Thyroid gland (tissue), 4 donors: ENCODE results near the gene FFAR2. TPM values are rescaled to one million over a fixed set of nuclear protein-coding genes. Genes with fewer than 3 reads are reported as not detected.

Experiments used
- DNase-seq, 2 donors: peaks; one replicate each; pipeline ENCODE4 v3.0.0-alpha.2; 2019
- H3K27ac ChIP-seq, 3 donors: fragments of 200-600 bp; sonication (generic); 1 replicate in 2 of 3; 2 replicates in 1 of 3; pipeline ENCODE4 v1.5.1; 2016 to 2019; ENCODE audit warnings: mild to moderate bottlenecking in 1 of 3, moderate library complexity in 1 of 3
- H3K27me3 ChIP-seq: fragments of 200-600 bp; sonication (generic); one replicate; pipeline ENCODE4 v1.5.1; 2019
- H3K36me3 ChIP-seq, 2 donors: fragments of 200-600 bp; sonication (generic); one replicate each; pipeline ENCODE4 v1.5.1; 2016 to 2019
- H3K4me1 ChIP-seq, 2 donors: fragments of 200-600 bp; sonication (generic); one replicate each; pipeline ENCODE4 v1.5.1; 2017 to 2019
- H3K4me3 ChIP-seq, 3 donors: fragments of 200-600 bp; sonication (generic); replicated peaks in 1 of 3; 1 replicate in 2 of 3; 2 replicates in 1 of 3; pipeline ENCODE4 v1.5.1; 2016; ENCODE audit warnings: mild to moderate bottlenecking in 1 of 3
- H3K9me3 ChIP-seq: fragments of 200-600 bp; sonication (generic); one replicate; pipeline ENCODE4 v1.5.1; 2017
- CTCF ChIP-seq, 6 experiments: fragments of 200-600 bp in 3 of 6; fragments of 450-650 bp in 3 of 6; sonication (generic) in 3 of 6; IDR thresholded peaks; one replicate each; pipeline ENCODE4 v1.5.1; 2016 to 2019; ENCODE audit warnings: antibody characterized with exemption in 6 of 6, mild to moderate bottlenecking in 2 of 6, inconsistent platforms in 1 of 6, moderate library complexity in 1 of 6
- POLR2A ChIP-seq, 2 donors: fragments of 450-650 bp; IDR thresholded peaks; one replicate each; pipeline ENCODE4 v1.6.1; 2017; ENCODE audit warnings: antibody characterized with exemption in 2 of 2, mild to moderate bottlenecking in 2 of 2, moderate library complexity in 1 of 2
- WGBS, 2 donors: methylation state at CpG; one replicate each; pipeline ENCODE4 v1.1.5; 2017; 5-methylcytosine and 5-hydroxymethylcytosine counted together
- intact Hi-C: fragments of 100-400 bp; cut with DNase I; formaldehyde crosslinking; loops from one replicate; pipeline ENCODE4 v1.15.1; 2023
- total RNA-seq, 4 donors: library from RNA; depleted of rRNA; stranded (reverse); fragments of >200 nt; gene quantifications; one replicate each; pipeline ENCODE4 v1.2.3, GENCODE V29; 2016

Gene FFAR2
- total RNA-seq, 4 donors from 2014 or later = 0.27 TPM; not detected in 3

- H3K36me3 ChIP-seq = no peaks in the 10 kb centered on the region
- no peak for DNase-seq
- no peaks in the 10 kb centered on the region for H3K27me3 ChIP-seq
- 58 to 62% methylated on average over 4 of the region's 4 CpGs for WGBS, 2 donors
- no peak for TF ChIP-seq POLR2A (IDR thresholded peaks at IDR 0.05)
- TF ChIP-seq CTCF (IDR thresholded peaks at IDR 0.05) = no peak
- intact Hi-C loops = no loop called here
- no peak overlapping the region for H3K4me3 ChIP-seq
- H3K4me1 ChIP-seq = no peaks in the 10 kb centered on the region
- H3K9me3 ChIP-seq = no peaks in the 10 kb centered on the region
- H3K27ac ChIP-seq = no peak overlapping the region
Measured at GRCh38 chr19:35476149-35476548, 28.1 kb downstream of the FFAR2 start.

GRCh38 chr19:35478794-35479677 lies 31.0 kb downstream of the FFAR2 start:
- Histone ChIP-seq H3K9me3 (no peaks in the 10 kb centered on the region), H3K27me3 (no peaks in the 10 kb centered on the region), H3K27ac (no peak overlapping the region), H3K36me3 (no peaks in the 10 kb centered on the region), H3K4me1 (no peaks in the 10 kb centered on the region), H3K4me3 (no peak overlapping the region)
- DNase-seq = no peak
- intact Hi-C loops = no loop called here
- TF ChIP-seq CTCF (IDR thresholded peaks at IDR 0.05) = no peak
- TF ChIP-seq POLR2A (IDR thresholded peaks at IDR 0.05) = no peak
- 73 to 74% methylated on average over 21 of the region's 21 CpGs for WGBS, 2 donors

- no peak for TF ChIP-seq CTCF (IDR thresholded peaks at IDR 0.05)
- no peak for TF ChIP-seq POLR2A (IDR thresholded peaks at IDR 0.05)
- 86 to 88% methylated on average over 5 of the region's 5 CpGs for WGBS, 2 donors
- Histone ChIP-seq H3K4me1 (peaks cover 5 to 19% of the 10 kb centered on the region in 2 donors), H3K9me3 (no peaks in the 10 kb centered on the region), H3K36me3 (no peaks in the 10 kb centered on the region), H3K4me3 (no peak overlapping the region), H3K27me3 (no peaks in the 10 kb centered on the region), H3K27ac (no peak overlapping the region)
- DNase-seq = no peak
- intact Hi-C loops = no loop called here
Measured at GRCh38 chr19:35483089-35483488, 35.0 kb downstream of the FFAR2 start.

- WGBS, 2 donors = 39 to 55% methylated on average over 7 of the region's 7 CpGs
- TF ChIP-seq POLR2A (IDR thresholded peaks at IDR 0.05) = no peak
- no peak for TF ChIP-seq CTCF (IDR thresholded peaks at IDR 0.05)
Measured at GRCh38 chr19:35484252-35485036, 36.4 kb downstream of the FFAR2 start.

More at GRCh38 chr19:35484252-35485036, 36.4 kb downstream of the FFAR2 start:
- Histone ChIP-seq H3K4me3 (no peak overlapping the region), H3K27me3 (no peaks in the 10 kb centered on the region), H3K4me1 (peaks cover 5 to 19% of the 10 kb centered on the region in 2 donors), H3K9me3 (no peaks in the 10 kb centered on the region), H3K27ac (peak overlapping the region in 1 of 3 donors; percentile 70), H3K36me3 (no peaks in the 10 kb centered on the region)
- intact Hi-C loops = no loop called here
- DNase-seq = peak; percentile 20 to 38
